ES-I3 (cell line): ENCODE results near the gene NCAM1.

Experiments
- H3K36me3 ChIP-seq: 2 replicates; pipeline ENCODE4 v1.6.1; 2013; ENCODE audit warnings: mild to moderate bottlenecking, low read length, control low read depth, moderate library complexity; ENCODE audit not compliant: insufficient read depth
- H3K4me1 ChIP-seq: 2 replicates; pipeline ENCODE4 v1.6.1; 2013; ENCODE audit warnings: mild to moderate bottlenecking, control low read depth, low read length; ENCODE audit not compliant: insufficient read depth
- H3K9ac ChIP-seq: 2 replicates; pipeline ENCODE4 v1.6.1; 2013; ENCODE audit warnings: low read depth, mild to moderate bottlenecking, low read length, moderate library complexity
- H3K9me3 ChIP-seq: 2 replicates; pipeline ENCODE4 v1.6.1; 2013; ENCODE audit warnings: mild to moderate bottlenecking, low read length, moderate library complexity; ENCODE audit not compliant: control insufficient read depth, insufficient read depth

NCAM1 gene

GRCh38 chr11:113072237-113072858, 111.1 kb downstream of the NCAM1 start:
- H3K9me3 ChIP-seq = no peaks in the 10 kb centered on the region
- no peaks in the 10 kb centered on the region for H3K4me1 ChIP-seq
- H3K36me3 ChIP-seq = no peaks in the 10 kb centered on the region
- no peak overlapping the region for H3K9ac ChIP-seq

- Histone ChIP-seq H3K9me3 (no peaks in the 10 kb centered on the region), H3K4me1 (no peaks in the 10 kb centered on the region), H3K9ac (no peak overlapping the region), H3K36me3 (no peaks in the 10 kb centered on the region)
Measured at GRCh38 chr11:113073290-113073953, 112.2 kb downstream of the NCAM1 start.

DNA sequence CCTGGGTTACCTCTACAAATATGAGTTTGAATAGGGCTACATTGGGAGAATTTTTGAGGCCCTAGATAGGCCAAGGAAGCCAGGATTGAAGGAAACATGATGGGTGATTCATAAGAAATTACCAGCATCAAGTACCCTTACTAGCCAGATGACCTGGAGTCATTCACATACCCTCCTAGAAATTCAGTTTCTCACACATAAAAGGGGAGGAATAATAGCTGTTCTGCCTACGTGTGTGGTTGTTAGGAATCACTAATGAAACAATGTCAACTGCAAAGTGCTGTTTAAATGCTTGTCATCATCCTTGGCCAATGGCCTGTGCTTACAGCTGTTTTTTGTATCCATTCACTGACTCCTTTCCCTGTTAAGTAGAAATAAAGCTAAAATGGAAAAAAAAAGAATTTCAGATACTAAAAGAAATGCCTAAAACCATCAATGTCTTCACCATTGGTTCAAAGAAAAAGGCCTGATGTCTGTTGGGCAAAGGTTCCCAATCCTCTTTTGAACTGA, 114.4 kb downstream of the NCAM1 start:
- Histone ChIP-seq H3K9me3 (no peaks in the 10 kb centered on the region), H3K9ac (no peak overlapping the region), H3K36me3 (no peaks in the 10 kb centered on the region), H3K4me1 (no peaks in the 10 kb centered on the region)

DNA sequence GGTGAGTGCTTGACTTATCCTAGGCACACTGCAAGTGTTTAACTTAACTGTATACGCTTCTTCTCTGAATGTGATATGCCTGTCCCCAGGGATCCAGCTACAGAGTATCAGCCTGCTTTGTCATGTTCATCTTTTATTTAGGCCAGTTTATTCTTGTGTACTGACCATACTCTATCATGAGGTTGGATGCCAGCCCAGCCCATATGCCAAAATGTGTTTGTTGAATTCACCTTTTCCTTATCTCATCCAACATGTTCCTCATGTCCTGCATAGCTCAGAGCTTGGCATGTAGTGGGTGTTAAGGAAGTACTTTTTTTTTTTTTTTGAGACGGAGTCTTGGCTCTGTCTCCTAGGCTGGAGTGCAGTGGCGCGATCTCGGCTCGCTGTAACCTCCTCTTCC, 116.2 kb downstream of the NCAM1 start:
- Histone ChIP-seq H3K36me3 (no peaks in the 10 kb centered on the region), H3K9ac (no peak overlapping the region), H3K4me1 (no peaks in the 10 kb centered on the region), H3K9me3 (no peaks in the 10 kb centered on the region)

GRCh38 chr11:113082341-113082955, 121.2 kb downstream of the NCAM1 start:
- Histone ChIP-seq H3K9ac (no peak overlapping the region), H3K4me1 (peaks cover 4% of the 10 kb centered on the region; the same call in 1 of the 2 replicates), H3K9me3 (no peaks in the 10 kb centered on the region), H3K36me3 (no peaks in the 10 kb centered on the region)

DNA sequence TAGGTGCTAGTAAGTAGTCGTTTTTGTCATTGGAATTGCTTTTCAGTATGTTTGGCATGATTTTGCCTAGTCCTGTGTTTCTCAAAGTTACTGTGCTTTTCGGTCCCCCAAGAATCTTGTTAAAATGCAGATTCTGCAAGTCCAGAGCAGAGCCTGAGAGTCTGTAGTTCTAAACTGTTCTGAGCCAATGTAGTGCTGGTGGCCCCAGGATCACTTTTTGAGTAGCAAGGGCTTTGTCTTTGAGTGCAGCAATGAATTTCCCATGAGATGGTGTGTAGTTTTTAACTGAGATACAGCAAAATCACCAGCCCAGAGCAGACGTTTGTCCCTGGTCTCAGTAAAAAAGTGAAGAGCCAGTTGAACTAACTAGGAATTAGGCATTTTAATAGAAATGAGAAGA, 122.4 kb downstream of the NCAM1 start:
- H3K9me3 ChIP-seq = no peaks in the 10 kb centered on the region
- H3K4me1 ChIP-seq = peaks cover 13% of the 10 kb centered on the region; the same call in 1 of the 2 replicates
- H3K9ac ChIP-seq = no peak overlapping the region
- no peaks in the 10 kb centered on the region for H3K36me3 ChIP-seq

- Histone ChIP-seq H3K36me3 (no peaks in the 10 kb centered on the region), H3K9me3 (no peaks in the 10 kb centered on the region), H3K4me1 (peaks cover 13% of the 10 kb centered on the region; the same call in 1 of the 2 replicates), H3K9ac (no peak overlapping the region)
Measured at GRCh38 chr11:113084297-113084696, 123.1 kb downstream of the NCAM1 start.

DNA sequence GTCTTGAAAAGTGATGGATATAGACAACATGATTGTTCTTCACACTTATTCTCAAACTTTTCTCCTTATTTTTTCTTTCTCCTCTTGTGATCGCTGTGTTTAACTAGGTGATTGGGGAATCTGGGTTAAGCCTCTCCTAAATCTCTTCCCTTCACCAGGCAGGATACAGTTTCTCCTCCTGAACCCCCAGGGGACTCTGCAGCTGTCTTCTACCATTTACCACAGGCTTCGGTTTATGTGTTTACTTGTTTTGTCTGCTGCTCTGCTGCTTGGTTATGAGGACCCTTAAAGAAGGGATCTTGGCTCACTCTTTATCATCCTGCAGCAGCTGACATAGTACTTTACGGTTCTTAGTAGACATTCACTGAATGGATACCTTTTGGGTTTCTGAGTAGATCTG, 124.2 kb downstream of the NCAM1 start:
- no peak overlapping the region for H3K9ac ChIP-seq
- peaks cover 13% of the 10 kb centered on the region; the same call in 1 of the 2 replicates for H3K4me1 ChIP-seq
- no peaks in the 10 kb centered on the region for H3K36me3 ChIP-seq
- no peaks in the 10 kb centered on the region for H3K9me3 ChIP-seq

- H3K36me3 ChIP-seq = no peaks in the 10 kb centered on the region
- H3K9me3 ChIP-seq = no peaks in the 10 kb centered on the region
- H3K4me1 ChIP-seq = peaks cover 13% of the 10 kb centered on the region; the same call in 1 of the 2 replicates
- no peak overlapping the region for H3K9ac ChIP-seq
Measured at GRCh38 chr11:113087706-113088105, 126.5 kb downstream of the NCAM1 start.

- Histone ChIP-seq H3K36me3 (no peaks in the 10 kb centered on the region), H3K4me1 (peaks cover 13% of the 10 kb centered on the region; the same call in 1 of the 2 replicates), H3K9ac (no peak overlapping the region), H3K9me3 (no peaks in the 10 kb centered on the region)
Measured at GRCh38 chr11:113090716-113091480, 129.7 kb downstream of the NCAM1 start.

- Histone ChIP-seq H3K36me3 (no peaks in the 10 kb centered on the region), H3K4me1 (peaks cover 13% of the 10 kb centered on the region; the same call in 1 of the 2 replicates), H3K9me3 (no peaks in the 10 kb centered on the region), H3K9ac (no peak overlapping the region)
Measured at GRCh38 chr11:113091481-113091780, 130.2 kb downstream of the NCAM1 start.

DNA sequence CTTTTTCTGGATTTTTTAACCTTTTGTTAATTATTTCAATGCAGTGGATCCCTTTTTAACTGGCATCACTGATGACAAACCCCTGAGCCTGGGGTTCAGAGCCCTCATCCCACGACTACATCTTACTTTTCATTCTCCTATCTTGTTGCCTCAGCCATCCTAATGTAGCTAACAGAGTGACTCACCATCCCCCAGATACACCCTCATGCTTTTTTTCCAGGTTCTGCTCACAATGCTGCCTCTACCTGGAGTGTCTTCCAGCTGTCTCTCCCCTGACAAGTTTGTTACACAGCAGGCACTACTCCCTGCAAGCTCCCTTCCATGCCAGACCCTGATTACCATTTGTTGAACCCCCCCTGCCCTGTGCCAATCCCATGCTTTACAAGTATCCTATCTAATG, 135.4 kb downstream of the NCAM1 start:
- Histone ChIP-seq H3K4me1 (no peaks in the 10 kb centered on the region), H3K9ac (no peak overlapping the region), H3K9me3 (no peaks in the 10 kb centered on the region), H3K36me3 (no peaks in the 10 kb centered on the region)

GRCh38 chr11:113103932-113104690, 142.9 kb downstream of the NCAM1 start:
- Histone ChIP-seq H3K9ac (no peak overlapping the region), H3K4me1 (no peaks in the 10 kb centered on the region), H3K36me3 (no peaks in the 10 kb centered on the region), H3K9me3 (no peaks in the 10 kb centered on the region)
